Mesenchymal stem cell (in vitro differentiated cells and primary cell): ENCODE results near the gene GLYATL1B.
"Not testable (repeated sequence)": the region's sequence is repeated elsewhere in the genome, so short reads cannot be mapped to it uniquely, and the experiment has no call there.

Experiments used
- DNase-seq: peaks from one replicate; pipeline ENCODE4 v3.0.0-alpha.2; 2013
- H2AFZ ChIP-seq: one replicate; pipeline ENCODE4 v1.6.1; 2013; ENCODE audit warnings: low read depth, mild to moderate bottlenecking, control low read depth, inconsistent platforms, low read length, moderate library complexity
- H2AK5ac ChIP-seq: 2 replicates; pipeline ENCODE4 v1.6.1; 2013; ENCODE audit warnings: low read length, moderate library complexity, mild to moderate bottlenecking, inconsistent platforms; ENCODE audit not compliant: severe bottlenecking
- H2BK120ac ChIP-seq: one replicate; pipeline ENCODE4 v1.6.1; 2013; ENCODE audit warnings: low read depth, mild to moderate bottlenecking, inconsistent platforms, low read length, moderate library complexity
- H2BK12ac ChIP-seq, 2 experiments: one replicate each; pipeline ENCODE4 v1.6.1; 2013; ENCODE audit warnings: inconsistent platforms in 2 of 2, low read length in 2 of 2, mild to moderate bottlenecking in 2 of 2, moderate library complexity in 2 of 2, control low read depth in 1 of 2
- H2BK15ac ChIP-seq: one replicate; pipeline ENCODE4 v1.6.1; 2013; ENCODE audit warnings: mild to moderate bottlenecking, low read depth, inconsistent platforms; ENCODE audit not compliant: poor library complexity, severe bottlenecking
- H2BK5ac ChIP-seq: 2 replicates; pipeline ENCODE4 v1.6.1; 2013; ENCODE audit warnings: low read depth, mild to moderate bottlenecking, low read length, control low read depth, inconsistent platforms; ENCODE audit not compliant: poor library complexity, severe bottlenecking
- H3K14ac ChIP-seq, 2 experiments: one replicate each; pipeline ENCODE4 v1.6.1; 2013; ENCODE audit warnings: inconsistent platforms in 2 of 2, low read length in 2 of 2, control low read depth in 1 of 2, mild to moderate bottlenecking in 1 of 2, moderate library complexity in 1 of 2
- H3K18ac ChIP-seq, 2 experiments: one replicate each; pipeline ENCODE4 v1.6.1; 2013; ENCODE audit warnings: inconsistent platforms in 2 of 2, low read length in 2 of 2, control low read depth in 1 of 2, low read depth in 1 of 2, mild to moderate bottlenecking in 1 of 2
- H3K23ac ChIP-seq, 2 experiments: one replicate each; pipeline ENCODE4 v1.6.1; 2013; ENCODE audit warnings: inconsistent platforms in 2 of 2, low read length in 2 of 2, mild to moderate bottlenecking in 2 of 2, moderate library complexity in 2 of 2, control low read depth in 1 of 2
- H3K27ac ChIP-seq: 2 replicates; pipeline ENCODE4 v1.5.1; 2013; ENCODE audit warnings: mild to moderate bottlenecking, moderate library complexity, low read length, control low read depth, inconsistent platforms; ENCODE audit not compliant: poor library complexity, severe bottlenecking
- H3K27me3 ChIP-seq, 2 experiments: 2 replicates each; pipeline versions ENCODE4 v1.6.1 to v1.7.0; 2013; ENCODE audit warnings: low read length in 2 of 2, mild to moderate bottlenecking in 2 of 2, moderate library complexity in 2 of 2, control low read depth in 1 of 2, inconsistent platforms in 1 of 2; ENCODE audit not compliant: control insufficient read depth in 1 of 2, insufficient read depth in 1 of 2
- H3K36me3 ChIP-seq, 2 experiments: 2 replicates each; pipeline versions ENCODE4 v1.6.1 to v1.7.0; 2013; ENCODE audit warnings: low read length in 2 of 2, control low read depth in 1 of 2, inconsistent platforms in 1 of 2, low read depth in 1 of 2, mild to moderate bottlenecking in 1 of 2; ENCODE audit not compliant: insufficient read depth in 2 of 2, control insufficient read depth in 1 of 2
- H3K4ac ChIP-seq, 2 experiments: one replicate each; pipeline ENCODE4 v1.6.1; 2013; ENCODE audit warnings: inconsistent platforms in 2 of 2, low read length in 2 of 2, mild to moderate bottlenecking in 2 of 2, moderate library complexity in 2 of 2, control low read depth in 1 of 2, low read depth in 1 of 2
- H3K4me1 ChIP-seq: 2 replicates; pipeline ENCODE4 v1.6.1; 2013; ENCODE audit warnings: low read depth, low read length, control low read depth; ENCODE audit not compliant: control insufficient read depth, insufficient read depth
- H3K4me2 ChIP-seq: 2 replicates; pipeline ENCODE4 v1.6.1; 2013; ENCODE audit warnings: low read length, mild to moderate bottlenecking, inconsistent platforms; ENCODE audit not compliant: poor library complexity, severe bottlenecking
- H3K4me3 ChIP-seq, 2 experiments: 2 replicates each; pipeline versions ENCODE4 v1.5.1 to v1.7.0; 2013; ENCODE audit warnings: low read length in 2 of 2, mild to moderate bottlenecking in 2 of 2, control low read depth in 1 of 2, low read depth in 1 of 2; ENCODE audit not compliant: insufficient read depth in 1 of 2
- H3K79me1 ChIP-seq: replicated peaks from 2 replicates; pipeline ENCODE4 v1.6.1; 2013; ENCODE audit warnings: mild to moderate bottlenecking, control low read depth, low read length, inconsistent platforms; ENCODE audit not compliant: poor library complexity, severe bottlenecking
- H3K9ac ChIP-seq: 2 replicates; pipeline ENCODE4 v1.7.0; 2013; ENCODE audit warnings: mild to moderate bottlenecking, low read length, moderate library complexity
- H3K9me3 ChIP-seq: 2 replicates; pipeline ENCODE4 v1.7.0; 2013; ENCODE audit warnings: mild to moderate bottlenecking, low read length; ENCODE audit not compliant: control insufficient read depth
- H4K8ac ChIP-seq: one replicate; pipeline ENCODE4 v1.6.1; 2013; ENCODE audit warnings: inconsistent platforms, mild to moderate bottlenecking, low read length, moderate library complexity
- H4K91ac ChIP-seq: one replicate; pipeline ENCODE4 v1.6.1; 2013; ENCODE audit warnings: mild to moderate bottlenecking, low read length, inconsistent platforms
- WGBS: methylation state at CpG from one replicate; pipeline ENCODE4 v1.1.7; 2013; ENCODE audit warnings: mixed read lengths; 5-methylcytosine and 5-hydroxymethylcytosine counted together

Gene GLYATL1B

DNA sequence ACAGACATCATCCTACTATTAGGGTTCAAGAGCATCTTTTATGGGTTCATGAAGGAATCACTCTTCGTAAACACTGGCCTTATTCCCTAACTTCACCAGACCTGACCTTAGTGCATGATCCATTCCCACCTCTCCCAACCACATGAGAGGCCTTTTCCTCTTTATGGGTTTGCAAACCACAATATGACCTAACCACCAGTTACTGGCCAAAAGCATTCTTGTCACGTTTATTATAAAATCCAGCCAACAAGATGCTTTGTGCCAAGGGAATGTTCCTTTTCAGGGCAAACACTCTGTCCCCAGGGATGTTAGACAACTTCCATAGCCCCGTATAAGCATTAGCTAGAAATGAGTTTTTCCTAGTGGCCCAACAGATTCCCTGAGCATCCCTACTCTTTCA, 26.0 kb upstream of the GLYATL1B start:
- H3K4me3 ChIP-seq, DNase-seq, H2BK120ac ChIP-seq, H2BK5ac ChIP-seq, H4K8ac ChIP-seq, H3K27ac ChIP-seq, H3K9me3 ChIP-seq, H3K4me2 ChIP-seq, H2AFZ ChIP-seq, H4K91ac ChIP-seq, H2AK5ac ChIP-seq, H3K36me3 ChIP-seq, H3K4ac ChIP-seq, H2BK12ac ChIP-seq, H3K79me1 ChIP-seq, H3K14ac ChIP-seq, H3K23ac ChIP-seq, H2BK15ac ChIP-seq, H3K4me1 ChIP-seq, H3K9ac ChIP-seq, H3K18ac ChIP-seq: not testable (repeated sequence)
- WGBS: 74% methylated on average over 3 of the region's 3 CpGs
- peaks cover 3 to 60% of the 10 kb centered on the region in 2 experiments for H3K27me3 ChIP-seq

DNA sequence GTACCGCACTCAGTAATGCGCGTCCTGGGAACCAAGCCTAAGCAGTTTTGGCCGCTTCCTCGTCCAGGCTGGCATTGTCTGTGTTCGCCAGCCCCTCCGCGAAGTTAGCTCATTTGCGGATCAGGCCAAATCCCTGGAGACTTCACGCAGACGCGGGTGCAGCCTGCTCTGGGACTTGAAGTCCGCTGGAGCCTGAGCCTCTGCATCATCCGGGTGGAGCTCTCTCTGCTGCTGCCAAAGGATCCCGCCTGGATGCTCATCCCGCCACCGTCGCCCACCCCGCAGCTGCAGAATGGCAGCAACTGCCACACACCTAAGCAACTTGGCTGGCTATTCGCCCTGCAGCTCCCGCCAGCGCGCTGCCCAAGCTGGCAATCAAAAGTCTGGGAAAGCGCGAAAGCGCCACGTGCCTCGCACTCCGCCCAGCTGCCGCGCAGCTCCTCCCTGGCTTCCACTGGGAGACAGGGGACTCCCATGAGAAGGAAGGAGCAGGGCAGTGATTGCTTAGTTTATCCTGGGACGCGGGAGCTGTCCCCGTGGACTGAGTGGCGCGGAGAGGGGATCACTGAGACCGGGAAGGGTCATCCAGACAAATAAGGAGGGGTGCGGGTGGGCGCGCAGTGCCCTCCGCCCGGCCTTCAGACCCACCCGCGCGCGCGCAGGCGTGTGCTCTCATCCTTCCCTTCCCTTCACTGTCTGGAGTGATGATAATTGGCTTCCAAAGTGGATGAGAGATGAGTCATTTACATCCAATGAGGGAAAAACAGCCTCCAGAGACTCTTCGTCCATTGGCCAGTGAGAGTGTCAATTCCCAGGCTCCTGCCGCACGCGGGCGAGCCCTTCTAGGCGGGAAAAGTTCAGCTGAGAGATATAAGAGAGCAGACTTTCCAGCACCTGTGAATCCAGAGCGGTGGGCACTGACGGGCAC, 23.2 kb upstream of the GLYATL1B start:
- Histone ChIP-seq H2BK120ac (no peak overlapping the region), H3K14ac (no peak overlapping the region), H3K9me3 (no peaks in the 10 kb centered on the region), H3K4me3 (no peak overlapping the region), H3K18ac (no peak overlapping the region), H2BK5ac (no peak overlapping the region), H2AK5ac (no peak overlapping the region), H3K4ac (no peak overlapping the region), H2BK15ac (no peak overlapping the region), H3K4me1 (peaks cover 3% of the 10 kb centered on the region), H2AFZ (no peak overlapping the region), H4K8ac (no peak overlapping the region), H3K4me2 (no peak overlapping the region), H3K36me3 (no peaks in the 10 kb centered on the region), H2BK12ac (no peak overlapping the region), H3K27me3 (peaks cover 3 to 62% of the 10 kb centered on the region in 2 experiments), H4K91ac (no peak overlapping the region), H3K79me1 (no peaks in the 10 kb centered on the region), H3K9ac (no peak overlapping the region), H3K27ac (no peak overlapping the region), H3K23ac (no peak overlapping the region)
- DNase-seq: no peak
- WGBS: 79% methylated on average over 46 of the region's 56 CpGs

DNA sequence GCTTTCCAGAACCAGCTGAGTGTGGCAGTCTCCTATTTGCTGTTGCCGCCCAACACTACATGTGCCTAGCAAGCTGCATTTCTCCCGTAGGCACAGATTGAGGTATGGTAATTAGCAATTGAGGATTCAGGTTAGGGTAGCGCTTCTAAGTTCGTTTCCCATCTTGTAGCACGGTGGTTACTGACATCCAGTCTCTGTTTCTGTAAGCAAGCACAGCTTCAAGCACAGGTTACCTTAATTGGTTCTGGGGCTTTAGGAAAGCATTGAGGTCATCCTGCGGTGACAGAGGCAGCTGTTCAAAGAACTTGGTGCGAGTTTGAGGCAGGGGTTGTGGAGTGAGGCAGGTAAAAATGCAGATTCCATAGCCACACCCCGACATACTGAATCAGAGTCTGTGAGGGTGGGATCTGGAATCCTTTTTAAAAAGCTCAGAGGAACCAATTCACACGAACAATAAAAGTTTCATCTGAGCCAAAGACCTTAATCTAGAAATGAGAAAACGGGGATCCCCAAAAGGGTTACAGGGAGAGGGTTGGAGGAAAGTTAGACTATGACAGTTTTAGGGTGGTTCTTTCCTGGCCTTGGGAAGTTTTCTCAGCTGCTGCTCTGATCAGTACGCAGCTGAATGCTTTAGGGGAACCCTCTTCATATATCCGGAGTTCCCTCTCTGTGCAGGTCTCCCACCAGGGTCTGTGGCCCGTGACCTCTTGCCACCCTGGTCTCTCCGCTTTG, 21.9 kb upstream of the GLYATL1B start:
- H2AK5ac ChIP-seq, H3K79me1 ChIP-seq, H3K4me1 ChIP-seq, H2BK120ac ChIP-seq, H3K14ac ChIP-seq, H3K9ac ChIP-seq, H3K4ac ChIP-seq, H2BK15ac ChIP-seq, H3K9me3 ChIP-seq, H4K91ac ChIP-seq, H2BK12ac ChIP-seq, H4K8ac ChIP-seq, H3K27ac ChIP-seq, DNase-seq, H3K36me3 ChIP-seq, H3K23ac ChIP-seq, H2BK5ac ChIP-seq, H2AFZ ChIP-seq, H3K4me3 ChIP-seq, H3K4me2 ChIP-seq, H3K18ac ChIP-seq: not testable (repeated sequence)
- peaks cover 3 to 62% of the 10 kb centered on the region in 2 experiments for H3K27me3 ChIP-seq
- 73% methylated on average over 14 of the region's 14 CpGs for WGBS

DNA sequence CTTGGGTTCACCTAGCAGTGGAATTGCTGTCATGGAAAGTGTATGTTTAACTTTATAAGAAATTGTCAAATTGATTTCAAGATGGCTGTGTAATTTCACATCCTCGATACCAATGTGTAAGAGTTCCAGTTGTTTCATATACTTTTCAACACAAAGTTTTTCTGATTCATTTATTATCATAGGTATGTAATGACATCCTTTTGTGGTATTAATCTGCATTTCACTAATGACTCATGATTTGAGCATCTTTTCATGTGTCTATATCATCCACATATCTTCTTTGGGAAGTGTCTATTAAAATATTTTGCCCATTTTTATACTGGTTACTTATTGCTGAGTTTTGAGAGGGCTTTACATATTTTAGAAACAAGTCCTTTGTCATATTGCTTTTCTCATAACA, 17.0 kb upstream of the GLYATL1B start:
- Histone ChIP-seq H3K18ac (no peak overlapping the region), H2BK12ac (no peak overlapping the region), H3K27ac (no peak overlapping the region), H2BK15ac (no peak overlapping the region), H3K79me1 (no peaks in the 10 kb centered on the region), H3K9me3 (peaks cover 6% of the 10 kb centered on the region), H3K14ac (no peak overlapping the region), H3K36me3 (no peaks in the 10 kb centered on the region), H3K4me2 (no peak overlapping the region), H3K9ac (no peak overlapping the region), H3K4me1 (no peaks in the 10 kb centered on the region), H2BK120ac (no peak overlapping the region), H2AK5ac (no peak overlapping the region), H3K4me3 (no peak overlapping the region), H4K8ac (no peak overlapping the region), H3K27me3 (peaks cover 10 to 53% of the 10 kb centered on the region in 2 experiments), H2BK5ac (no peak overlapping the region), H3K4ac (no peak overlapping the region), H4K91ac (no peak overlapping the region), H3K23ac (no peak overlapping the region), H2AFZ (no peak overlapping the region)
- WGBS: no CpG with 5 or more reads among the region's 1 CpG
- no peak for DNase-seq
